Stimulated activated CD8-positive, alpha-beta memory T cell treated with anti-CD3 and anti-CD28 coated beads, Interleukin-4, amount 100 ng/mL, for 4 hours (primary cell): ENCODE data around the gene CPSF4.

ENCODE experiments used
- DNase-seq, 2 donors: peaks; one replicate each; pipeline ENCODE4 v3.0.0-alpha.2; 2020; ENCODE audit warnings: low read depth in 2 of 2, low spot score in 1 of 2

CPSF4 gene

GRCh38 chr7:99448855-99449254, 10.1 kb downstream of the CPSF4 start:
- no peak for DNase-seq

GRCh38 chr7:99449326-99449725, 10.6 kb downstream of the CPSF4 start:
- no peak for DNase-seq

DNA sequence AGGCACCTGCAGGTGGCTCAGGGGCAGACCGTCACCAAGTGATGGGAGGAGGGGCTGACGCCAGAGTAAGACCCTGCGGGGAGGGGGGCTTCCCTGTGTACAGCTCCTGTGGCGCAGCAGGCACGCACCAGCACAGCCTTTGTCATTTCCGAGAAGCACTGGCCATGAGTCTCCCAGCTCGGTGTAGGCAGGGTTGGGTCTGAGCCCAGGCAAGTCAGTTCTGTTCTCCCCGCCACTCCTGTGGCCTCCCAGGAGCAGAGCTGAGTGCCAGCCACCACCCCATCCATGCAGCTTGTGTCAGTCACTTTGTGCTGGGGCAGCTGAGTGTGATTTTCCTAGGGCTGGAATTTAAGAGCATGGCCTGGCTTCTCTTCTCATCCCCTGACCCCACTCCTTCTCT, 13.2 kb downstream of the CPSF4 start:
- no peak for DNase-seq

- DNase-seq, result no peak
Observed at GRCh38 chr7:99452541-99452940, 13.8 kb downstream of the CPSF4 start.

DNA sequence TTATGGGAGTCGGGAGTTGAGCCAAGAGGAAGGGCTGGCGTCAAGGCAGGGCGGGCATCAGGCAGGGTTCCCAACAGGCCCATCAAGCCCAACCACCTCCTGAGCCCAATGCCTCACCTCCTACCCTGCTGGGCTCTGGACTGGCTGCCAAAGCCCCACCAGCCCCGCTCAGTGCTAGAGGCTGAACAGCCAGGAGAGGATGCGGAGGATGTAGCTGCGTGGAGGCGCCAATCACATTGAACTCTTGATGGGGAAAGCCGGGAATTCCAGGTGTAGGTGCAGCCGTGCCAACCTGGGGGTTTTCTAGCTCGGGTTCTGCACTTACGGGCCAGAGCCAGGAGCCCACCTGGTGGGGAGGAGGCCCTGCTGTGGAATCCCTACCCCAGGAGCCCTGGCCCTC, 14.4 kb downstream of the CPSF4 start:
- no peak for DNase-seq

- DNase-seq, result no peak
Observed at GRCh38 chr7:99455874-99456273, 17.1 kb downstream of the CPSF4 start.

DNA sequence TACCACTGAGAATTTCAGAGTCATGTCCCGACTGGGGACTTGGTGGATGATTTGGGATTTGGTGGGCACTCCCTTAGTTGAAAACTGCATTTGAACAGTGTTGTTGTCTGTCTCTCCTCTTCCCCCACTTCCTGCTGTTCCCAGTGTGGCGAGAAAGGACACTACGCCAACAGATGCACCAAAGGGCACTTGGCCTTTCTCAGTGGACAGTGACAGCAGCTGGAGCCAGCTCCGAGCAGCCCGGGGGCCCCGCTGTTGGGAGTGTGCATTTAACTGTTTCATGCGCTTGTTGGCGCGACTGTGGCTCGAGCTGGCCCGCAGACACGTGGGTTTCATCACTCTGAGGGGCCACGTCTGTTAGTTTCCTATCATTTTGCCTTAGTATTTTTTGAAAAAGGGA, 17.5 kb downstream of the CPSF4 start:
- DNase-seq, result no peak

DNA sequence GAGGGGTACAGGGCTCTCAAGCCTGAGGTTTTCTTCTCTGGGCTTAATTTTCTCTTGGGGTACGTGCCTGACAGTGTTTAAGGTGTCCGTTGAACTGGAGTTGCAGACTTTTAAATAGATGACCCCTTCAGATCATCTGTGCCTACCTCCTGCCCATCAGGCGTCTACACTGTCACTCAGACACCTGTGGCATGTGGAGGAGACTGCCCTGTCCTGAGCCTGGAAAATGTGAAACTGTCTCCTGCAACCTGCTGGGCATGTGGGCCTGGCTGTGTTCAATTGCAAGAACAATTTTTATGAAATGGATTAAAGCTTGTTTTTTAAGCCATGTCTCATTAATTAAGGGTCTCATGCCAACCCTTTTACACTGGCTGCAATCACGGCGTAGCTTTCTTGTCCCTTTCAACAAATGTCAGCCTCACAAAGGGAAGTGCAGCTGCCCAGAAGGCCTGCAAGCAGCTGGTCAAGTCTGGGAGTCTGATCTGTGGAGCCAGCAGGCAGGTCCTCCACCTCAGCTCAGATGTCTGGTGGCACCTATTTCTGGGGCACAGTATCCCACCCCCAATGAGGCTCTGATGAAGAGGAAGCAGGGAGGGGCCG, 18.4 kb downstream of the CPSF4 start:
- DNase-seq, result no peak

GRCh38 chr7:99457650-99458493, 19.1 kb downstream of the CPSF4 start:
- no peak for DNase-seq

DNA sequence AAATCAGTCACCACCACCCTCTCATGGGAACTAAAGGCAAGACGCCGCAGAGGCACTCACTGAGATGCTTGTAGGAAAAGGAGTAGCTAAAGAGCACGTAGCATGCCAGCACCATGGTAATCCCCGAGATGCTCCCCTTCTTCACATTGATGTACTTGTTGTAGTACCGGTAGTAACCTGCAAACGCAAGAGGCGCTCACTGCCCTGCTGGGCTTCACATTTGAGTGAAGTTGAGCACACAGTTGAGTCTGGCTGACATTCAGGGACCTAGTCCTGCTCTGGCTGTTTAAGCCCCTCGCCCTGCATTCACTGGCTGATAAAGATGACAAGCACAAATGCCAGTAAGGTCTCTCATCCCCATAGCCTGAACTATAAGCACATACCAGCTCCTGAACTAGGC, 20.3 kb downstream of the CPSF4 start:
- DNase-seq, result no peak

DNA sequence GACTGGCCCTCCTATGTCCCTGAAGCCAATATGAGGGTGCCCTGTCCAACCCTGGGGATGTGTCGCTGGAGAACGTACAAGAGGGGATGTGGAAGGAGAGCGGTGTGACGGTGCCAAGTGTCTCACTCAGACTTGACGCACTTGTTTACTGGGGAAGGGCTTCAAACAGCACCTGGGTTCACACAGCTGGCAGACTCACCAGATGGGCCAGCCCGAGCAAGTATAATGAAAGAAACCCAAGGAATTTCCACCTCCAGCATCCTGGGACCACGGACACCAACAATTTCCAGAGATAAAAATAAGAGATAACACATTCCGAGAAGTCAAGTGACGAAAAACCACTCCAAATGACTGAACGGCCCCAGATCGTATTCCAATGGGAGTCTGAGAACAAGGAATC, 21.9 kb downstream of the CPSF4 start:
- no peak for DNase-seq

DNA sequence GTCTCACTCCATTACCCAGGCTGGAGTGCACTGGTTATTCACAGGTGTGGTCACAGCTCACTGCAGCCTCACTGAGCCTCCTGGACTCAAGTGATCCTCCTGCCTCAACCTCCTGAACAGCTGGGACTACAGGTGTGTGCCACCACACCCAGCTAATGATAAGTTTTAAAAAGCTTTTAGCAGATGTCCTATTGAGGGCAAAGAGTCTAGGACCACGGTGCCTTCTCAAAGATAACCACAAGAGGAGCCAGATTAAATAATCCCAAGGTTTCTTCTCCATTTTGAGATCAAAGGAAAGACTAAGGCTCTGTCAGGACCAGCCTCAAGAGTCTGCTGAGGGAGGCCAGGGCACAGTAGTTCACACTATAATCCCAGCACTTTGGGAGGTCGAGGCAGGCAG, 22.5 kb downstream of the CPSF4 start:
- no peak for DNase-seq

DNA sequence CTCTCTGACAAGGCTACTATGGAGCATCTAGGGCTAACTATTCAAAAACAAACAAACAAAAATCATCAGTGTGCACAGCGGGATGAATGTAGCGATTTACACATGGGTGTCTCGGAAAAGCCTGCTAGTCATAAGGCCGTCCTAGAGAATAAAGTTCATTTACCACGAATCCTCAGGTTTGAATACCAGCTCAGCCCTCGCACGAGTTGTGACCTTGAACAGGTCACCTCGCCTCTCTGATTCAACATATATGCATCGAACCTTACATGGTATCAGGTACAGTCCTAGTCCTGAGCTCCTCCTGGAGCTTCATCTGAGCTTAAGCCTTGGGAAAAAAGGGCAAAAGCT, 26.7 kb downstream of the CPSF4 start:
- no peak for DNase-seq

GRCh38 chr7:99468336-99468918, 29.7 kb downstream of the CPSF4 start:
- no peak for DNase-seq

- no peak for DNase-seq
Observed at GRCh38 chr7:99469381-99470065, 30.8 kb downstream of the CPSF4 start.

GRCh38 chr7:99472561-99473314, 34.0 kb downstream of the CPSF4 start, which contains the start of gene ZNF789:
TSS of gene ZNF789 (plus strand) at chr7:99472890. CDS start at chr7:99476457, 3,567 bp downstream.
- peak; percentile 94 to 96 for DNase-seq

- no peak for DNase-seq
Observed at GRCh38 chr7:99473315-99473596, 34.5 kb downstream of the CPSF4 start.

- no peak for DNase-seq
Observed at GRCh38 chr7:99476107-99476506, 37.4 kb downstream of the CPSF4 start.

DNA sequence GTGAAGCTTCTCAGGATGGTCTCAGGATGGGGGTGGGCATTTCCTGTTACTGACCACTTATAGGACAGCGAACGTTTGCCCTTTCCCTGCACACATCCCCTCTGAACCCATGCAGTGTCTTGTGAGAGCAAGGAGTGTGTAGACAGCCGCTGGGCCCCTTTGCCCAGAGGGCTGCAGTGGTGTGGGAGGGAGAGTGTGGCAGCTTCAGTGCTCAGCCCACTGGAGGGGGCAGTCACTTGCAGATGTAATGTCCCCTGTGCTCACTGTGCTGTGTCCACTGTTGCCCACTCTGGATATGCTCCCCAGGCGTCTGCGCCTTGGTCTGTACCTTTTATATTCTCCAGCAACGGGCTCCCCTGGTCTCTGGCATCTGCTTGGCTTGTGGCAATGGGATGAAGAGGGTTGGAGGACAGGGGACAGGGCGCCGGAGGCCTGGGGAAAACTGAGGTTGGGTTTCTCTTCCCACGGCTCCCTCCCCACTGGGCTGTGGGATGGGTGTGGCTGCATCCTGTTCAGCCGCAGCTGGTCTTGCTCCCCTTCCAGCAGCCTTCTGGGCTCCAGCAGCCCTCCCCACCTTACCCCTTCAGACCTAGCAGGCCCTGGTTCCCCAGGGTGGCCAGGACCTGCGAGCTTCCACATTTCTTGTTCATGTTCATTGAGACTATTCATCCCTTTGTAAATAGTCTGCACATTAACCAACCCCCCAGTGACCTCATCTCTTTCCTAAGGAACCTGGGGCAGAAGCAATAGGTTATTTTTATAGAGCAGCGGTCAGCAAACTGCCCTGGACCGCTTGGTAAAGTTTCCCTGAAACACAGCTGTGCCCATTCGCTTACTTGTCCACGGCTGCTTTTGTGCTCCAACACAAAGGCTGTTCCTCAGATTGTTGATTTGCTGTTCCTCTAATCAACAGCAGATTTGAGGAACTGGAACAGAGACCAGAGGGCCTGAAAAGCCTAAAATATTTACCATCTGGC, 40.0 kb downstream of the CPSF4 start:
- no peak for DNase-seq

- DNase-seq, result no peak
Observed at GRCh38 chr7:99485094-99485493, 46.4 kb downstream of the CPSF4 start.
